Measurements from ENCODE around the gene NPRL2.

GRCh38 chr3:50347187-50347813 lies 3.3 kb downstream of the NPRL2 start:
- TF ChIP-seq YY1 (IDR thresholded peaks at IDR 0.05; ENCODE audit: insufficient read depth, insufficient read length) (no peak), ZNF274 (IDR thresholded peaks at IDR 0.05; ENCODE audit: low read depth, low read length) (no peak)

Data from NT2/D1 (cell line).